ENCODE data around the gene BOD1L1.
A peak's percentile ranks its signal among the peaks of the same experiment; 100 is the strongest.

The BOD1L1 gene

DNA sequence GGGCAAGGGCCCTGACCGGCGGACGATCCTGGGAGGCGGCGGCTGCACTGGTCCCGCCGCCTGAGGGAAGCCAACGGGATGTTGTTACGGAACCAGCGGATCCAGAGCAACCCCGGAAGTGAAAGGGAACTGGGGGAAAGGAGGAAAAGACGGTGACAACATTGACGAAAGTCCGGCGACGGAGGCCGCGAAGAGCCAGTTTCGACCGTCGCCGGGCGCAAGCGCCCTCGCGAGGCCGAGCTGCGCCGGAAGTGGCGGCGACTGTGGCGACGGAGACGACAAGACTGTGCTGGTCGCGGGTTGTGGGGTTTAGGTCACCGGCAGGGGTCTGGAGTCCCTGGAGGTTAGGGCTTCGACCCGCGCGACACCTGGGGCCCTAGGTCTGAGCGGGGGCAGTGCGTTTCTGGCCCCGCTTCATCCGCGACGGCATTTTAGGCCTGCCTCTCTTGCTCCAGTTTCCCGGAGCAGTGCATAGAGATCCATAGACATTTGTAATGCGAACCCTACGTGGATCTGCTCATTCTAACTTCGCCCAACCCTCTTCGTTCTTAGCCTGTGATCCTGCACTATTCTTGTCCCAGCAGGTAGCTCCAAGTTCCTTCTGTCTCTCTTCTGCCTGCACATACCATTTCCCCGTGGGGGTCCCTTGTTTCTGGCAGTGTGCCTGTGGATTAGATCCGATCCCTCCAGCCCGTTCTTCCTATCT is at the start of gene BOD1L1:
Gene BOD1L1, minus strand, starts transcription at position 120 of the 706 bp plus-strand sequence. CDS start 138 bp downstream, outside the sequence.
- peak within 1 kb of the TSS; percentile 97 to 99 for H3K27ac Mint-ChIP-seq

DNA sequence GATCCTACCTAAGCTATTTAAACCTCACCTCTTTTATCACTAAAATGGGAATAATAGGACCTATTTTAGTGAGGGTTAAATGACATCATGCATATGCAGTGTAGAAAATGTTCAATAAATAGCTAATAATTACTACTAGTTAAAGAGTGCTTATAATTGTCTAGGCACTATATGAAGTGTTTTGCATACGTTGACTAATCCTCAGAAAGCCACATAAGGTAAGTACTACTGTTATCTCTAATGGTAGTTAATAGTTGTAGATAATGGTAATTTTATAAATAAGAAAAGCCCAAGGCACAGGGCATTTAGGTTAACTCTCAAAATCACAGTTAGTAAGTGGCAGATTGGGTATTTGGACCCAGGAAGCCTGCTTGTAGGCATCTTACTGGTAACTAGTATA is 47.4 kb upstream of the BOD1L1 start:
- DNase-seq (no peak), ATAC-seq (no peak)
- Mint-ChIP-seq H3K4me3 (no peak overlapping the region), H3K9me3 (peaks cover 35% of the 10 kb centered on the region in 2 donors), H3K4me1 (no peaks in the 10 kb centered on the region), H3K27ac (no peak overlapping the region), H3K27me3 (no peaks in the 10 kb centered on the region)

More for the DNA sequence above, at the start of gene BOD1L1:
- Mint-ChIP-seq H3K9me3 (no peaks in the 10 kb centered on the region), H3K27me3 (no peaks in the 10 kb centered on the region), H3K4me1 (peaks cover 26% of the 10 kb centered on the region), H3K4me3 (peak within 1 kb of the TSS; percentile 92 to 99)
- DNase-seq (peak; percentile 76 to 86), ATAC-seq (peak; percentile 86)

DNA sequence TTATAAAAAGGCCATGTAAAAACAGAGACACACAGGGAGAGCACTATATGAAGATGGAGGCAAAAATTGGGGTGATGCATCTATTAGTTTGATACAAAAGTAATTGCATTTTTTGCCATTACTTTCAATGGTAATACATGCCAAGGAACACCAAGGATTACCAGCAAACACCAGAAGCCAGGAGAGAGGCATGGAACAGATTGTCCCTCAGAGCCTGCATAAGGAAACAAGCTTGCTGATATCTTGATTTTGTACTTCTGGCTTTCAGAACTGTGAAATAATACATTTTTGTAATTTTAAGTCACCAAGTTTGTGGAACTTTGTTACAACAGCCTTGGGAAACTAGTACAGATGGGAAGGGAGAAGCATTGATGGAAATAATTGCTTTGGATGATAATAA is 45.6 kb upstream of the BOD1L1 start:
- Mint-ChIP-seq H3K27me3 (no peaks in the 10 kb centered on the region), H3K4me3 (no peak overlapping the region), H3K9me3 (peaks cover 17 to 19% of the 10 kb centered on the region in 2 donors), H3K27ac (no peak overlapping the region), H3K4me1 (no peaks in the 10 kb centered on the region)
- DNase-seq (no peak), ATAC-seq (no peak)

DNA sequence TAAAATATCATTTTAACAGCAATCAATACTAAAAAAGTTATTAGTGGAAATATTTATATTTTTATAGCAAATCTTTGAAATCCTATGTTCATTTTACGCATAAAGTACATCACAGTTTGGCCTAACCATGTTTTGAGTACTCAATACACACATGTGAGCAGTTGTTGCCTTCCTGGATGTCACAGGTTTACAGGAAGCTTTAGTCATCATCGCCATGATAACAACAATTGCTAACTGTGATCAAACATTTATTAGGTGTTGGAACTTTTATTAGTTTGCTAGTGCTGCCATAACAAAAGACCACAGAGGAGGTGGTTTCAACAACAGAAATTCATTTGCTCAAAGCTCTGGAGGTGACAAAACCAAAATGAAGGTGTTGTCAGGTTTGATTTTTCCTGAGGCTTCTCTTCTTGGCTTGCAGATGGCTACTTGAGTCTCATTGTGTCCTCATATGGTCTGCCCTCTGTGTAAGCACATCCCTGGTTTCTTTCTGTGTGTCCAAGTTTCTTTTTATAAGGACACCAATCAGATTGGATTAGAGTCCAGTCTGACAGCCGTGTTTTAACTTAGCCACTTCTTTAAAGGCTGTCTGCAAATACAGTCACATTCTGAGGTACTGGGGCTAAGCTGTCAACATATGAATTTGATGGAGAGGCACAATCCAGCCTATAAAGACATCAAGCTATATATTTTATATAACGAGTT is 43.1 kb upstream of the BOD1L1 start:
- no peak overlapping the region for H3K4me3 Mint-ChIP-seq
- ATAC-seq (no peak), DNase-seq (no peak)
- peaks cover 0 to 4% of the 10 kb centered on the region in 2 donors for H3K9me3 Mint-ChIP-seq
- no peaks in the 10 kb centered on the region for H3K4me1 Mint-ChIP-seq
- H3K27me3 Mint-ChIP-seq, result no peaks in the 10 kb centered on the region
- H3K27ac Mint-ChIP-seq, result no peak overlapping the region

DNA sequence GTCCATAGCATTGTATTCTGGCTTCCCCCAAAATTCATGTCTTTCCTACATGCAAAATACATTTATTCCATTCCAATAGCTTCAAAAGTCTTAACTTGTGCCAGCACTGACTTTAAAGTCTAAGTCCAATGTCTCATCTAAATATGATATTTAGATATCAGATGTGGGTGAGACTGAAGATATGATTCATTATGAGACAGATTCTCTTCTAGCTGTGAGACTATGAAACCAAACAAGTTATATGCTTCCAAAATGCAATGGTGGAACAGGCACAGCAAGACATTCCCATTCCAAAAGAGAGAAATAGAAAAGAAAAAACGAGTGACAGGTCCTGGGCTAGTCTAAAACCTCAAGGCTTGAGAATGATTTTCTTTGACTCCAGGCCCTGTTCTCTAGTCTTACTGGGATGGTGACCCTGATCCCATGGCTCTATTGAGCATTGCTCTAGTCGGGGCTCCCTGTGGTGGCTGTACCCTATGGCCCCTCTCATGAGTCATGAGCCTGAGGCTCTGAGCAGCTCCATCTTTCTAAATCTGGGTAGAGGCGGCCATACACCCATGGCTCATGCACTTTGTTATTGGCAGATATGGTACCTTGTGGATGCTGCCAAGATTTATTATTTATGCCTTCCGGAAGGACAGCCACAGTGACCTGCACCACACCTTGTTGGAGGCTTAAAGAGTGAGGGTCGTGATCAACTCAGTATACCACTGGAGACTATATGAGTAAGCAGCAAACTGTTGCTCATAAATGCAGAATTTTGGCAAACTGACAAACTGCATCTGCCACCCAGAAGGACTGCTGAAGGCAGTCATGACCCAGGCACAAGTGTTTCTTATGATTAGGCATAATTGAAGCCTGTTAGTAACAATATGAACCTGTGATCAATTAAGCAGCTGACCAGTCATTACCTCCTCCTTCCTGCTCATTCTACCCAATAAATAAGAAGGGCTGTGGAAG is 38.5 kb upstream of the BOD1L1 start:
- Mint-ChIP-seq H3K9me3 (no peaks in the 10 kb centered on the region), H3K27ac (no peak overlapping the region), H3K4me1 (no peaks in the 10 kb centered on the region), H3K27me3 (no peaks in the 10 kb centered on the region), H3K4me3 (no peak overlapping the region)
- ATAC-seq (peak; percentile 26), DNase-seq (no peak)

DNA sequence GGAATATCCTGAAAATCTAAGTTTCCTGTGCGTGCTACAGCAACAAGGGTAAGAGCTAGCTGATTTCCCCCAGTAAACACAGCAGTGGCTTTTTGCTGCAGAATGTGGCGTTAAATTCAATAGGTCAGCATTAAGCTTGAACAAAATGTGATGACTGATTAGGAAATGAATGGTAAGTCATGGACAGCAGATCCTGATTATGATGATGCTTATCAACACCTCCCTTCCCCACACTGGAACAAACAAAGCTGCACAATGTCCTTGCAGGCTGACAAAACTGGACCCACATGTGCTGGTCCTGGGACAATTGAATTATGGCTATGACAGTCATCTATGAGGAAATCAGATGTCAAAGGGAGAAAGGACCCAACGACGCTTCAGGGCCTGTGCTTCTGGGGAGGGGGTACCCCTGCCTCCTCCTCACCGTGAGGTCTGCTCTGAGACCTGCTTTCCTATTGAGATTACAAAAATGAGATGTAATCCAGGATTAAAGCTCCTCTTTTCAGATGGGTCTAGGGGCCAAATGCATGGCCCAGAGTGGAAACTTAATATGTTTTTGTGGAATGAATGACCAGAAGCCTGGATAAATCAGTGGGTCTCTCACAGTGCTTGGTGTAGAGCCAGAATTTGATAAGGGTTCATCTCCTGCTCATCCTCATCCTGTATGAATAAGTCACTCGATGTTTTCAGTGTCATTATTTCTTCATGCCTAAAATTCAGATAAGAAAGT is 32.0 kb upstream of the BOD1L1 start:
- no peak overlapping the region for H3K4me3 Mint-ChIP-seq
- no peaks in the 10 kb centered on the region for H3K9me3 Mint-ChIP-seq
- DNase-seq (no peak), ATAC-seq (no peak)
- no peak overlapping the region for H3K27ac Mint-ChIP-seq
- H3K4me1 Mint-ChIP-seq, result peaks cover 17% of the 10 kb centered on the region
- peaks cover 8% of the 10 kb centered on the region for H3K27me3 Mint-ChIP-seq

DNA sequence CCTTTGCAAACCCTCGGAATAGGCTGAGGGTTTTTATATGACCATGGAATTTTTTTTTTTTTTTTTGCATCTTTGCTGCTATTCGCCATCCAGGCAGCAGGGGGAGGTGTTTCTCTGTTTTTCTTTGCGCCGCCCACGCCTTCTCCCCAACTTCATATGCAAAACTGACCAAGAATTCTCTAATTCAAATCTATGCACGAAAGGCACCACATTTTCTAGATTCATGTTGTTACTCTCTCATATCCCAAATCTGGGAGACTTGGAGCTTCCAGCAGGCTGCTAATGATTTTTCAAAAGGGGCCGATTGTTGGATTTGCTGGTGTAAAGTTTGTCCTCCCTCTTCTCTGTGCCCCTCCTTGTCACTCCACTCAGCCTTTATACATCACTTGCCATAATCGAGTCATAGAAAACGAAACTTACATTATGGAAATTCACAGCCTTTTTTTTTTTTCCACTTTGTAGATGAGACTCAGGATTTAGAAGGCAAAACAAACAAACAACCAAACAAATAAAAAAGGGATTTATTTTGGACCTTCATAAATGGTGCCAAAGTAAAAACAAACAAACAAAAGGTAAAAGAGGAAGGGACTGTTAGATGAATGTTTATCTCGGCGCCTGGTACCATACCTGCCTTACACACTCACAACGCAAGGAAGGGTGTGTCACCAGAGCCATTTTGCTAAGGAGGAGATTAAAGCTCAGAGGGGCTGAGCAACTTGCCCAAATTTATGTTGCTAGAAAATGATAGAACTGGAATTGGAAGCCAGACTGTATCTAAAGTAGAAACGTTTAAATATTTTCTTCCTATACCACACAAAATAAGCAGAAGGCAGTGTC is 29.3 kb upstream of the BOD1L1 start:
- ATAC-seq, result peak; percentile 45
- Mint-ChIP-seq H3K4me1 (peaks cover 22% of the 10 kb centered on the region), H3K27me3 (peaks cover 8% of the 10 kb centered on the region), H3K4me3 (peak overlapping the region; percentile 75 to 78), H3K9me3 (no peaks in the 10 kb centered on the region), H3K27ac (peak overlapping the region in 1 of 2 donors; percentile 89)
- DNase-seq, result peak; percentile 62

DNA sequence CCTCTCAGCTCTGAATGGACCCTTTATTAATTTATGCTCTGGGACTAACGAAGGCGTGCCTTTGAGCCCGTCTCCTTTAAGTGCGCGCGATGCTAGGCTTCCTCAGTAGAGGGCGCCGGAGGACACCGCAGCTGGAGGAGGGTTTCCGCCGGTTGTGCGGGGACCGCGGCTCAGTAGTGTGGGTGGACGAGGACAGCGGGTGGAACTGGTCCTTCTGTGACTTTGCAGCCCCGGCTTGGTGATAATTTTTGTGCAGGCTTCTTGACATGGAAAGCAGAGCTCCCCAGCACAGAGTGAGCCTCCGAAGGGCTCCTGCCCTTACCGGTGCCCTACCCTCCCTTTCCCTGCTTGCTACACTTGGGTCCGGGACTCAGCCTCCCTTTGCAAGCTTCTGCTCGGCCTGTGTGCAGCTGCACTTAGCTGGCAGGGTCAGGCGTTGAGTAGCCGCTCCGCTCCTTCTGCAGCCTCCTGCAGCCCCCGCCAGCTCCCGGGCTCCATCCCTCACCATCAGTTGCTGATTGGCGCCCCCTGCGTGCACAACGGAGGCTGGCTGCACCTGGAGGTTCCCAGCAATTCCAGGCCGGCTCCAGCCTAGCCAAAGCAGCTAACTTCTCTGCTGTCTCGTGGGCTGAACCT is 26.8 kb upstream of the BOD1L1 start:
- H3K4me3 Mint-ChIP-seq, result peak overlapping the region; percentile 74 to 79
- H3K9me3 Mint-ChIP-seq, result no peaks in the 10 kb centered on the region
- ATAC-seq, result peak; percentile 93
- no peak overlapping the region for H3K27ac Mint-ChIP-seq
- H3K4me1 Mint-ChIP-seq, result peaks cover 22% of the 10 kb centered on the region
- DNase-seq, result peak; percentile 77 to 80
- H3K27me3 Mint-ChIP-seq, result peaks cover 14% of the 10 kb centered on the region

DNA sequence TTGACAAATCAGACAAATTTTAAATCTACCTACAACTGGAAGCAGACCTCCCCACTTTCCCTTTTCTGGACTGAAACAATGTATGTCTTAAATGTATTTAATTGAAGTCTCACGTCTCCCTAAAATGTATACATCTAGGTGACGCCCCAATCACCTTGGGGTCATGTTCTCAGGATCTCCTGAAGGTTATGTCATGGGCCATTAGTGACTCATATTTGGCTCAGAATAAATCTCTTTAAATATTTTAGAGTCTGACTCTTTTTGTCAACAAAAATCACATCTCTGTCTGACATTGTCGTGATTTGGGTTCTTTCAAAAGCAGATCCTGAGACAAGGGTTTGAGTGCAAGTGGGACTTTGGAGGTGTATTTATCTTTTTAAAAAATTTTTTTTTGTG is 26.2 kb upstream of the BOD1L1 start:
- Mint-ChIP-seq H3K27ac (no peak overlapping the region), H3K4me3 (peak overlapping the region in 1 of 2 donors; percentile 79), H3K4me1 (peaks cover 22% of the 10 kb centered on the region), H3K27me3 (peaks cover 19% of the 10 kb centered on the region), H3K9me3 (no peaks in the 10 kb centered on the region)
- ATAC-seq, result no peak
- no peak for DNase-seq

DNA sequence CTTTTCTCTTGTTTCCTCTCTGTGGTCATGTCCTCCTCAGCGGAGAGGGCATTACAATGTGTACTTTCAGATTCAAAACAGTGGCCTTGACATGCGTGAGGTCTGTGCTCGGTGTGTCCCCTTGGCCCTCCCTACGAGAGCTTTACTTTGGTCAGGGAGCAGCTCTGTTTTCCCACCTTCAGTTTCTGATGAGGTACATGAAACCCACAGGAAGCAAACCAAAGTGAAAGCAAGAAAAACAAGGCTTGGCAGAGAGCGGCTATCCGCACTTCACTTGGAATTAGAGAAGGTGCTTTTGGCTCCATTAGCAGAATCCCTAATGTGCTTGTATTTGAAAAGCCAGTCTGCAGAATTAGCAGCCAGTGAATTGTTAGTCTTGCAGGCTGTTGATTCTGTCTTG is 19.5 kb upstream of the BOD1L1 start:
- peak overlapping the region; percentile 42 to 57 for H3K4me3 Mint-ChIP-seq
- H3K4me1 Mint-ChIP-seq, result peaks cover 9% of the 10 kb centered on the region
- ATAC-seq (no peak), DNase-seq (no peak)
- H3K27ac Mint-ChIP-seq, result no peak overlapping the region
- H3K9me3 Mint-ChIP-seq, result no peaks in the 10 kb centered on the region
- peaks cover 53% of the 10 kb centered on the region for H3K27me3 Mint-ChIP-seq

DNA sequence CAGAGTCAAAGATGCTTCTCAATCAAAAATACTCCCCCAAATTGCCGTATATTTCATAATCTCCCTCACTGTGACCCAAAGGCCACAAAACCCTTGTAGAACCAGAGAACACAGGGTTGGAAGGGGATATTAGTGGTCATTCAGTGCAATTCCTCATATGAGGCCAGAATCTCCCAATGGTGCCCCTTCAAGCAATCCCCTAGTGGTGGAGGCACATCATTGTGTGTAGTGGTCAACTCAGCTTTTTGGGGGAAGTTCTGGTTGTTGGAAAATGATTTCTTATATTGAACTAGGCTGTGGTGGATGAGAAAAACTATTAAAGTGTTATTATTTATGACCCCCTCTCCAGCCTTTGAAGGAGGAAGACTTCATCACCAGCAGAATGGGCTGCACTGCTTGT is 17.6 kb upstream of the BOD1L1 start:
- Mint-ChIP-seq H3K27me3 (peaks cover 64% of the 10 kb centered on the region), H3K4me3 (no peak overlapping the region), H3K4me1 (peaks cover 9% of the 10 kb centered on the region), H3K27ac (no peak overlapping the region), H3K9me3 (no peaks in the 10 kb centered on the region)
- DNase-seq (no peak), ATAC-seq (no peak)

DNA sequence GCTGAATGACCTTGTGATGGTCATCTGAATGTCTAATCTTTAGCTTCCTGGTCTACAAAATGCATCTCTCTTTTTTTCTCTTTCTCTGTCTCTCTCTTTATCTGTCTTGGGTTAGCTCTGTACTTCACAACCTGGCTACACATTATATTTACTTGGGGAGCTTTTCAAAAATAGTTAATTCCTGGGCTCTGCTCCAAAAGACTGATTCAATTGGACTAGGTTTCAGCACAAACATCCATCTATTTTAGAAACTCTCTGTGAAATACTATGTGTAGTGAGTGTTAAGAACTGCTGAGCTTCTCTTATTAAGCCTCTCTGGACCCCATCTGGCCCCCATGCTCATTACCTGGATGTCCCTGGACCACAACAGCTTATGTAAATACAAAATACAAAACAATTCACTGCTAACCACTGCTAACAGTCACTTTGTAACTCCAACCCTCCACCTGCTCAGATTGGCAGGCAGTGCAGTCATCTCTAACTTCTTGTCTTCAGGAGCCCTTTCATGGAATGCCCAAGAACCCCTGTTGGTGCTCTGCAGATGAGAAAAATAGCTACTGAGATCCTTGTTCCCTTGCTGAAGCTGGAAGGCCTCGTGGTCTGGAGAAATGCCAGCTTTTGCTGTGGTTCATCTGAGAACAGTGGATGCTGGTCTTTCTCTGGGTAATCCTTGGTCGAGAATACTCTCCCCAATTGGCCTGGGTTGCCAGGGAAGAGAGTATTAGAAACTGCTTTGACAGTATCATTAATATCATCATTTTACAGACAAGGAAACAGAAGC is 14.8 kb upstream of the BOD1L1 start:
- Mint-ChIP-seq H3K9me3 (no peaks in the 10 kb centered on the region), H3K27me3 (peaks cover 57% of the 10 kb centered on the region), H3K4me1 (peaks cover 7% of the 10 kb centered on the region), H3K27ac (peak overlapping the region in 1 of 2 donors; percentile 6), H3K4me3 (no peak overlapping the region)
- DNase-seq, result no peak
- no peak for ATAC-seq

DNA sequence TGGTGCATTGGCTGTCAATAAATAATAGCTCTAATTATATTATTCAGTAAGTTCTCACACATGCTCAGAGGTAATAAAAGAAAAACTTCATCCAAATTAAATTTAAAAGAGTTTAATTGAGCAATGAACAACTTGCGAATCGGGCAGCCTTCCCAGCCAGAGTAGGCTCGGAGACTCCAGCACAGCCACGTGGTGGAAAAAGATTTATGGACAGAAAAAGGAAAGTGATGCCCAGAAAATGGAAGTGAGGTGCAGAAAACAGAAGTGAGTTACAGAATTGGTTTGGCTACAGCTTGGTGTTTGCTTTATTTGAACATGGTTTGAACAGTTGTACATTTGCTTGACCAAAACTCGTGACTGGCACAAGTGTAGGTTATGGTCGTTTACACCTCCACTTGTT is 13.6 kb upstream of the BOD1L1 start:
- no peak for ATAC-seq
- no peaks in the 10 kb centered on the region for H3K9me3 Mint-ChIP-seq
- H3K27ac Mint-ChIP-seq, result peak overlapping the region in 1 of 2 donors; percentile 89
- no peaks in the 10 kb centered on the region for H3K4me1 Mint-ChIP-seq
- DNase-seq, result no peak
- H3K4me3 Mint-ChIP-seq, result no peak overlapping the region
- H3K27me3 Mint-ChIP-seq, result peaks cover 57% of the 10 kb centered on the region
